HepG2 (cell line): ENCODE measurements around the gene AKR1A1. TPM values are rescaled to one million over a fixed set of nuclear protein-coding genes. Genes with fewer than 3 reads are reported as not detected.

Source experiments
- ATAC-seq: fragments of 200-7000 bp; cut with Tn5 transposase; 3 replicates; pipeline ENCODE4 v1.9.1; 2020; ENCODE audit warnings: mild to moderate bottlenecking, moderate library complexity
- BruUV-seq: library from RNA; stranded (reverse); fragments of 400-500 nt; replicated peaks from 2 replicates; lab custom pipeline; 2021; lab: Mats Ljungman, UMichigan
- CTCF ChIA-PET: fragments of 300-600 bp; formaldehyde crosslinking; extraction: SDS; loops from one replicate; lab custom pipeline; 2021; ENCODE audit warnings: low total read pairs, inconsistent platforms, low intra/inter-chr PET ratio; lab: Yijun Ruan, JAX
- POLR2A ChIA-PET: fragments of 350-600 bp; sonication (Branson Sonifier 250); formaldehyde crosslinking; loops from one replicate; lab custom pipeline; 2020; ENCODE audit warnings: antibody characterized with exemption, inconsistent platforms; lab: Yijun Ruan, JAX
- DNase-seq: peaks from one replicate; pipeline ENCODE4 v3.0.0-alpha.2; 2015; ENCODE audit warnings: low spot score
- FAIRE-seq: peaks from 3 replicates; lab custom pipeline; 2011; peaks lifted over from hg19 to GRCh38; lab: Jason Lieb, UNC
- H2AFZ ChIP-seq: one replicate; pipeline ENCODE4 v1.6.1; 2011; ENCODE audit warnings: low read length, inconsistent platforms
- H3K27ac ChIP-seq: fragments of 300-600 bp; 3 replicates; pipeline ENCODE4 v1.8.0; 2011; ENCODE audit warnings: mixed run types, mild to moderate bottlenecking, mixed read lengths, low read length, inconsistent platforms; ENCODE audit not compliant: insufficient read depth; ENCODE audit errors: extremely low read length
- H3K27me3 ChIP-seq, 2 experiments: fragments of 200-600 bp in 1 of 2; 2 replicates in 1 of 2; 3 replicates in 1 of 2; pipeline versions ENCODE4 v1.6.0 to v1.8.0; 2011; ENCODE audit warnings: low read length in 2 of 2, mild to moderate bottlenecking in 2 of 2, moderate library complexity in 2 of 2, inconsistent platforms in 1 of 2; ENCODE audit not compliant: insufficient read depth in 2 of 2, control insufficient read depth in 1 of 2
- H3K36me3 ChIP-seq, 2 experiments: fragments of 200-600 bp in 1 of 2; replicated peaks in 1 of 2; 2 replicates in 1 of 2; 3 replicates in 1 of 2; pipeline versions ENCODE4 v1.5.1 to v1.8.0; 2011; ENCODE audit warnings: low read length in 2 of 2, inconsistent platforms in 1 of 2; ENCODE audit not compliant: insufficient read depth in 2 of 2, control insufficient read depth in 1 of 2
- H3K4me1 ChIP-seq: 2 replicates; pipeline ENCODE4 v1.5.1; 2012; ENCODE audit warnings: low read length, inconsistent platforms; ENCODE audit not compliant: insufficient read depth
- H3K4me2 ChIP-seq: 2 replicates; pipeline ENCODE4 v1.6.0; 2011; ENCODE audit warnings: low read depth, low read length, inconsistent platforms
- H3K4me3 ChIP-seq, 3 experiments: fragments of 200-600 bp in 1 of 3; sonication (generic), shearing (Covaris generic) in 1 of 3; replicated peaks in 1 of 3; 2 replicates each; pipeline ENCODE4 v1.5.1; 2011 to 2016; ENCODE audit warnings: low read length in 3 of 3, inconsistent platforms in 2 of 3, low read depth in 2 of 3, mild to moderate bottlenecking in 2 of 3, control low read depth in 1 of 3, mixed read lengths in 1 of 3; ENCODE audit not compliant: insufficient read depth in 1 of 3
- H3K79me2 ChIP-seq: one replicate; pipeline ENCODE4 v1.6.1; 2011; ENCODE audit warnings: low read length, inconsistent platforms; ENCODE audit not compliant: insufficient read depth
- H3K9ac ChIP-seq: 2 replicates; pipeline ENCODE4 v1.6.0; 2011; ENCODE audit warnings: mild to moderate bottlenecking, low read depth, low read length, inconsistent platforms; ENCODE audit not compliant: insufficient read depth
- H3K9me3 ChIP-seq: 2 replicates; pipeline ENCODE4 v1.5.1; 2012; ENCODE audit warnings: mild to moderate bottlenecking, low read length
- H4K20me1 ChIP-seq: 2 replicates; pipeline ENCODE4 v1.6.0; 2011; ENCODE audit warnings: inconsistent platforms, mild to moderate bottlenecking, low read length, moderate library complexity; ENCODE audit not compliant: insufficient read depth
- ARID2 ChIP-seq: sonication (generic); formaldehyde crosslinking; IDR thresholded peaks from 2 replicates; pipeline ENCODE4 v1.8.1; 2022; ENCODE audit warnings: mild to moderate bottlenecking, missing genetic modification reagents, borderline replicate concordance
- ATF7-NPFF ChIP-seq: sonication (generic); formaldehyde crosslinking; IDR thresholded peaks from 2 replicates; pipeline ENCODE4 v1.8.1; 2023; ENCODE audit warnings: mild to moderate bottlenecking, low read depth, missing genetic modification reagents, moderate library complexity
- BRD4 ChIP-seq: sonication (generic); formaldehyde crosslinking; IDR thresholded peaks from 2 replicates; pipeline ENCODE4 v1.4.0; 2020; ENCODE audit warnings: missing genetic modification reagents
- EZH2 ChIP-seq: conservative IDR thresholded peaks from 2 replicates; pipeline ENCODE4 v1.6.1; 2012; ENCODE audit warnings: mild to moderate bottlenecking, low read depth, low read length, moderate library complexity
- FOXA1 ChIP-seq, 2 experiments: fragments of 450-650 bp in 1 of 2; sonication (generic) in 1 of 2; formaldehyde crosslinking in 1 of 2; IDR thresholded peaks; 2 replicates each; pipeline versions ENCODE4 v1.4.0 to v1.6.1; 2016 to 2020; ENCODE audit warnings: missing genetic modification reagents in 1 of 2
- ISL2 ChIP-seq: sonication (generic); formaldehyde crosslinking; IDR thresholded peaks from 2 replicates; pipeline ENCODE4 v1.5.0; 2020; ENCODE audit warnings: missing genetic modification reagents
- KDM1A ChIP-seq: IDR thresholded peaks from 2 replicates; pipeline ENCODE4 v1.6.1; 2016; ENCODE audit warnings: missing compliant biosample characterization
- KLF12 ChIP-seq: sonication (generic); formaldehyde crosslinking; IDR thresholded peaks from 2 replicates; pipeline ENCODE4 v1.4.0; 2020; ENCODE audit warnings: missing genetic modification reagents, borderline replicate concordance
- NFKB2 ChIP-seq: sonication (generic); formaldehyde crosslinking; IDR thresholded peaks from 2 replicates; pipeline ENCODE4 v1.4.0; 2020; ENCODE audit warnings: missing genetic modification reagents, borderline replicate concordance
- NFRKB ChIP-seq: fragments of 450-650 bp; IDR thresholded peaks from 2 replicates; pipeline ENCODE4 v1.6.1; 2017
- RBM22 ChIP-seq: fragments of 200-400 bp; formaldehyde crosslinking; optimal IDR thresholded peaks from 2 replicates; pipeline ENCODE3; 2017; ENCODE audit warnings: mild to moderate bottlenecking, low read length, moderate library complexity
- XBP1 ChIP-seq: sonication (generic); formaldehyde crosslinking; IDR thresholded peaks from 2 replicates; pipeline ENCODE4 v1.5.0; 2020; ENCODE audit warnings: missing genetic modification reagents
- ZNF33B ChIP-seq: sonication (generic); formaldehyde crosslinking; IDR thresholded peaks from 2 replicates; pipeline ENCODE4 v1.5.1; 2020; ENCODE audit warnings: mild to moderate bottlenecking, missing genetic modification reagents
- ZNF629 ChIP-seq: sonication (generic); formaldehyde crosslinking; conservative IDR thresholded peaks from 2 replicates; pipeline ENCODE4 v1.5.0; 2020; ENCODE audit warnings: missing genetic modification reagents
- ZNF644 ChIP-seq: IDR thresholded peaks from 2 replicates; pipeline ENCODE4 v1.6.1; 2016; ENCODE audit warnings: low read depth
- ZNF850 ChIP-seq: sonication (generic); formaldehyde crosslinking; conservative IDR thresholded peaks from 2 replicates; pipeline ENCODE4 v1.9.0; 2021; ENCODE audit warnings: mild to moderate bottlenecking, missing genetic modification reagents
- WGBS: methylation state at CpG from one replicate; pipeline ENCODE4 v1.1.6; 2017; ENCODE audit warnings: low lambda C conversion rate; 5-methylcytosine and 5-hydroxymethylcytosine counted together
- in situ Hi-C: cut with HindIII; loops from 2 replicates; pipeline ENCODE4 v1.10.0; 2017; ENCODE audit warnings: low pct_unique_long_range_greater_than_20kb; ENCODE audit not compliant: extremely low pct_ligation_motif_present
- intact Hi-C: fragments of 100-400 bp; cut with micrococcal nuclease; formaldehyde crosslinking; loops from one replicate; pipeline ENCODE4 v1.10.0; 2022; ENCODE audit not compliant: unreplicated experiment
- polyA plus RNA-seq, 8 experiments: library from polyadenylated mRNA; depleted of rRNA in 3 of 8; stranded (reverse) in 7 of 8; unstranded in 1 of 8; fragments of >200 nt; fragmentation: Illumina TruSeq in 4 of 8; extraction: Trizol in 4 of 8; gene quantifications; 2 replicates each; pipeline versions ENCODE4 v1.2.1 to v1.2.3, GENCODE V29; 2011 to 2016; ENCODE audit warnings: low read depth in 4 of 8, missing spikeins in 1 of 8, mixed read lengths in 1 of 8; ENCODE audit not compliant: insufficient read depth in 1 of 8
- total RNA-seq, 5 experiments: library from RNA; depleted of rRNA; stranded (reverse); fragments of >200 nt; fragmentation: Illumina TruSeq; extraction: Trizol; gene quantifications; 2 replicates each; pipeline ENCODE4 v1.2.3, GENCODE V29; 2016; ENCODE audit warnings: low read depth in 1 of 5
- TF ChIP-seq, protein P1 (sequence below): sonication (generic); formaldehyde crosslinking; IDR thresholded peaks from 2 replicates; pipeline ENCODE4 v1.4.0; 2020; ENCODE audit warnings: mild to moderate bottlenecking, missing genetic modification reagents

AKR1A1 gene
- total and polyA plus RNA-seq, 2 of the 13 experiments (the other 11 are each of a cell fraction or from before 2014, with no cell fraction given): 181 to 217 TPM

DNA sequence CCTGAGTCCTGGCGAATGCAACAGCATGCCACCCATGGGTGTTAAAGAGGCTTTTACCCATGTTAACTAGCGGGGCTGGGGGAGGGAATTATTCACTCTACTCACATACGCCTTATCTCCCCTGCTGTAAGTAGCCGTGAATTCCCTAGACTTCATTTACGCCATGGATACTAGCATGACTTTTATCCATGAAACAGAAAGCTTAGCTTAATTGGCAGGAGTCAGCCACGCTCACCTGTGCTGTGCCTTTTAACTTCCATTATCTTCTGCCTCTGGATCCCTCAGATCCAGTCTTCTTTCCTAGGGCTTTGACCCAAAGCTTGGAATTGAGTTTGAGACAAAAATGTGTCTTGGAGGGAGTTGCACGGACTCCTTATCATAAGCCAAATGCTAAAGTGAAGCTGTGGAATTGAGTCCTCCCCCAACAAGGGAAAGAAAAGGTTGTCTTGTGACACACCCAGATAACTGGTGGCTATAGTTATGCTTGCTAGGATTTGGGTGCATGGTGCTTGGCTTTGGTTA, 23.5 kb downstream of the AKR1A1 start:
- DNase-seq (no peak), ATAC-seq (no peak), FAIRE-seq (no peak)
- Histone ChIP-seq H3K79me2 (no peaks in the 10 kb centered on the region), H3K4me2 (no peak overlapping the region), H3K9me3 (no peaks in the 10 kb centered on the region), H4K20me1 (0 out of 2 replicates have a peak, but pooled peaks cover 6% of the 10 kb centered on the region), H2AFZ (no peak overlapping the region), H3K36me3 (peaks cover 2 to 8% of the 10 kb centered on the region in 2 experiments), H3K27me3 (no peaks in the 10 kb centered on the region), H3K4me3 (no peak overlapping the region), H3K9ac (no peak overlapping the region), H3K4me1 (no peaks in the 10 kb centered on the region), H3K27ac (no peak overlapping the region)
- 96% methylated on average over 7 of the region's 7 CpGs for WGBS
- in situ Hi-C loops (no loop called here), intact Hi-C loops (loop anchor here (5.0 kb wide), 1 partner anchor 217 kb away; no protein-coding TSS in a partner anchor)
- BruUV-seq: no TSS peak
- POLR2A ChIA-PET: interaction anchor here (1.4 kb wide), 1 partner anchor 9 kb away, joined by 4 read pairs; no protein-coding TSS in a partner anchor
- CTCF ChIA-PET: no interaction called here
- TF ChIP-seq EZH2: no peak
- TF ChIP-seq ATF7-NPFF (CRISPR knock-in tag): no peak
- no peak for TF ChIP-seq ZNF850
- no peak for TF ChIP-seq ZNF629 (CRISPR knock-in tag)
- no peak for TF ChIP-seq NFRKB
- no peak for TF ChIP-seq KLF12
- no peak for TF ChIP-seq XBP1
- TF ChIP-seq FOXA1 (IDR thresholded peaks at IDR 0.05): no peak
- TF ChIP-seq FOXA1 (CRISPR knock-in tag; IDR thresholded peaks at IDR 0.05): no peak
- TF ChIP-seq NFKB2: no peak
- TF ChIP-seq BRD4: no peak
- no peak for TF ChIP-seq ZNF33B (CRISPR knock-in tag)
- TF ChIP-seq ISL2 (CRISPR knock-in tag): no peak
- no peak for TF ChIP-seq RBM22
- TF ChIP-seq, protein P1, sequence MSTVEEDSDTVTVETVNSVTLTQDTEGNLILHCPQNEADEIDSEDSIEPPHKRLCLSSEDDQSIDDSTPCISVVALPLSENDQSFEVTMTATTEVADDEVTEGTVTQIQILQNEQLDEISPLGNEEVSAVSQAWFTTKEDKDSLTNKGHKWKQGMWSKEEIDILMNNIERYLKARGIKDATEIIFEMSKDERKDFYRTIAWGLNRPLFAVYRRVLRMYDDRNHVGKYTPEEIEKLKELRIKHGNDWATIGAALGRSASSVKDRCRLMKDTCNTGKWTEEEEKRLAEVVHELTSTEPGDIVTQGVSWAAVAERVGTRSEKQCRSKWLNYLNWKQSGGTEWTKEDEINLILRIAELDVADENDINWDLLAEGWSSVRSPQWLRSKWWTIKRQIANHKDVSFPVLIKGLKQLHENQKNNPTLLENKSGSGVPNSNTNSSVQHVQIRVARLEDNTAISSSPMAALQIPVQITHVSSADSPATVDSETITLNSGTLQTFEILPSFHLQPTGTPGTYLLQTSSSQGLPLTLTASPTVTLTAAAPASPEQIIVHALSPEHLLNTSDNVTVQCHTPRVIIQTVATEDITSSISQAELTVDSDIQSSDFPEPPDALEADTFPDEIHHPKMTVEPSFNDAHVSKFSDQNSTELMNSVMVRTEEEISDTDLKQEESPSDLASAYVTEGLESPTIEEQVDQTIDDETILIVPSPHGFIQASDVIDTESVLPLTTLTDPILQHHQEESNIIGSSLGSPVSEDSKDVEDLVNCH: no peak
- no peak for TF ChIP-seq KDM1A
- TF ChIP-seq ZNF644 (CRISPR knock-in tag): no peak
- TF ChIP-seq ARID2 (CRISPR knock-in tag): no peak
